LoVo (cell line): ENCODE data around the gene UAP1L1.
"Not testable (repeated sequence)": the region's sequence is repeated elsewhere in the genome, so short reads cannot be mapped to it uniquely, and the experiment has no call there.

Experiments
- DNase-seq: peaks from one replicate; pipeline ENCODE4 v3.0.0-alpha.2; 2016; ENCODE audit warnings: low spot score

The UAP1L1 gene

GRCh38 chr9:137077010-137077747 lies at the start of gene UAP1L1:
Gene UAP1L1, plus strand, starts transcription at chr9:137077517. Its CDS starts 16 bp downstream, at chr9:137077533.
- peak; percentile 47 for DNase-seq

- peak; percentile 81 for DNase-seq
Observed at GRCh38 chr9:137028263-137029057, 48.9 kb upstream of the UAP1L1 start.

GRCh38 chr9:137029058-137029936 lies 48.0 kb upstream of the UAP1L1 start:
- DNase-seq = peak; percentile 72

GRCh38 chr9:137030006-137030405 lies 47.3 kb upstream of the UAP1L1 start:
- DNase-seq = no peak

GRCh38 chr9:137030538-137031527 lies 46.5 kb upstream of the UAP1L1 start:
- no peak for DNase-seq

- DNase-seq = no peak
Observed at GRCh38 chr9:137031904-137032640, 45.2 kb upstream of the UAP1L1 start, which contains the start of gene FUT7. Gene FUT7, minus strand, starts transcription at chr9:137032088. Its CDS starts 97 bp downstream, at chr9:137031991.

- no peak for DNase-seq
Observed at GRCh38 chr9:137032858-137033257, 44.5 kb upstream of the UAP1L1 start.

GRCh38 chr9:137033481-137033880 lies 43.8 kb upstream of the UAP1L1 start:
- not testable (repeated sequence) for DNase-seq

GRCh38 chr9:137034039-137034708 lies 43.1 kb upstream of the UAP1L1 start:
- peak; percentile 2 for DNase-seq

- peak; percentile 82 for DNase-seq
Observed at GRCh38 chr9:137034709-137035506, 42.4 kb upstream of the UAP1L1 start.

- no peak for DNase-seq
Observed at GRCh38 chr9:137035507-137035834, 41.8 kb upstream of the UAP1L1 start.

- DNase-seq = no peak
Observed at GRCh38 chr9:137035937-137036336, 41.4 kb upstream of the UAP1L1 start.

GRCh38 chr9:137037035-137037434 lies 40.3 kb upstream of the UAP1L1 start:
- DNase-seq = no peak

- no peak for DNase-seq
Observed at GRCh38 chr9:137037483-137037882, 39.8 kb upstream of the UAP1L1 start.

GRCh38 chr9:137038916-137039315 lies 38.4 kb upstream of the UAP1L1 start:
- DNase-seq = no peak

GRCh38 chr9:137039611-137040366 lies 37.5 kb upstream of the UAP1L1 start:
- no peak for DNase-seq

GRCh38 chr9:137040568-137040967 lies 36.7 kb upstream of the UAP1L1 start:
- no peak for DNase-seq

- DNase-seq = no peak
Observed at GRCh38 chr9:137041124-137041523, 36.2 kb upstream of the UAP1L1 start.
